ENCODE measurements around the gene KRTCAP3.

The KRTCAP3 gene

GRCh38 chr2:27441958-27442919 lies at the start of gene KRTCAP3:
Gene KRTCAP3 (plus strand): TSS chr2:27442381. CDS start chr2:27442413, 32 bp downstream.
- TF ChIP-seq CTCF (IDR thresholded peaks at IDR 0.05; ENCODE audit: low read depth, low read length) = no peak
- no peak for DNase-seq (ENCODE audit: low read depth in 2 of 2)
- no peak within 1 kb of the TSS for H3K4me3 ChIP-seq (replicated peaks in 1 of 2; ENCODE audit: low read depth in 2 of 2, low read length in 2 of 2)

- no peak for TF ChIP-seq CTCF (IDR thresholded peaks at IDR 0.05; ENCODE audit: low read depth, low read length)
- no peak overlapping the region for H3K4me3 ChIP-seq (replicated peaks in 1 of 2; ENCODE audit: low read depth in 2 of 2, low read length in 2 of 2)
- no peak for DNase-seq (ENCODE audit: low read depth in 2 of 2)
Measured at GRCh38 chr2:27393225-27393624, 49.0 kb upstream of the KRTCAP3 start.

GRCh38 chr2:27398962-27399361 lies 43.2 kb upstream of the KRTCAP3 start:
- no peak for TF ChIP-seq CTCF (IDR thresholded peaks at IDR 0.05; ENCODE audit: low read depth, low read length)
- DNase-seq (ENCODE audit: low read depth in 2 of 2) = no peak
- no peak overlapping the region for H3K4me3 ChIP-seq (replicated peaks in 1 of 2; ENCODE audit: low read depth in 2 of 2, low read length in 2 of 2)

- DNase-seq (ENCODE audit: low read depth in 2 of 2) = no peak
- no peak for TF ChIP-seq CTCF (IDR thresholded peaks at IDR 0.05; ENCODE audit: low read depth, low read length)
- no peak overlapping the region for H3K4me3 ChIP-seq (replicated peaks in 1 of 2; ENCODE audit: low read depth in 2 of 2, low read length in 2 of 2)
Measured at GRCh38 chr2:27400348-27401135, 41.6 kb upstream of the KRTCAP3 start.

GRCh38 chr2:27407798-27408491 lies 34.2 kb upstream of the KRTCAP3 start:
- peak; percentile 68 to 76 for DNase-seq (ENCODE audit: low read depth in 2 of 2)
- TF ChIP-seq CTCF (IDR thresholded peaks at IDR 0.05; ENCODE audit: low read depth, low read length) = peak; percentile 60
- peak overlapping the region; percentile 98 to 99 for H3K4me3 ChIP-seq (replicated peaks in 1 of 2; ENCODE audit: low read depth in 2 of 2, low read length in 2 of 2)

GRCh38 chr2:27408601-27409320 lies 33.4 kb upstream of the KRTCAP3 start:
- no peak for TF ChIP-seq CTCF (IDR thresholded peaks at IDR 0.05; ENCODE audit: low read depth, low read length)
- H3K4me3 ChIP-seq (replicated peaks in 1 of 2; ENCODE audit: low read depth in 2 of 2, low read length in 2 of 2) = peak overlapping the region; percentile 98 to 99
- peak; percentile 14 to 16 for DNase-seq (ENCODE audit: low read depth in 2 of 2)
